Suppressor macrophage (primary cell): ENCODE results near the gene SNRNP70.
"Not testable (repeated sequence)": the region's sequence is repeated elsewhere in the genome, so short reads cannot be mapped to it uniquely, and the experiment has no call there.

Experiments
- DNase-seq, 4 experiments: peaks; one replicate each; pipeline ENCODE4 v3.0.0-alpha.2; 2020 to 2022

Gene SNRNP70

DNA sequence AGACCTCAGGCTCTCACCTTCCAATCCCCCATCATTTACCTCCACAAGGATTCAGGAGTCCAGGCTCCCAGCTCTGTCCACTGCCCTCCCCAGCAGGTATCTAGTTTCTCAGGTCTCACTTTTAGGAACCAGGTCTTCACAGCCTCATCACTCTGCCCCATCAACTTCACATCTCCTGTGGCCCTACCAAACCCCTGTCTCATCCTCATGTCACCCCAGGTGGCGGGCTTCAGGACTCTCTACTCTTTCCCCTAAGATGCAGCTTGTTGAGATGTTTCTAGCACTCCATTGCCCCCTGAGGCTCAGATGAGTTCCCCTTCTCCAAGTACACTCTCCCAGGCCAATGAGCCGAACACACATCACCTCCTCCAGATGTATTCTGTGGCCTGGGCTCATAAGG, 35.6 kb downstream of the SNRNP70 start:
- DNase-seq: no peak

DNA sequence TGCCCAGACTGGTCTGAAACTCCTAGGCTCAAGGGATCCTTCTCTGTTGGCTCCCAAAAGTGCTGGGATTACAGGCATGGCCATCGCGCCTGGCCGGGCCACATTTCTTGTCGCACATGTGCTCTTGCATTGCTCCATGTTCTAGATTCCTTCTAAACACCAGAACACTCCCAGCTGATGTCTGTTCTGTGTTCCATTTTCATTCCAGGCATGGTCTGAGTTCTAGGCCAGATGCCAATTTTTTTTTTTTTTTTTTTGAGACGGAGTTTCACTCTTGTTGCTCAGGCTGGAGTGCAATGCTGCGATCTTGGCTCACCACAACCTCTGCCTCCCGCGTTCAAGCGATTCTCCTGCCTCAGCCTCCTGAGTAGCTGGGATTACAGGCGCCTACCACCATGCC, 36.6 kb downstream of the SNRNP70 start:
- DNase-seq: not testable (repeated sequence)

DNA sequence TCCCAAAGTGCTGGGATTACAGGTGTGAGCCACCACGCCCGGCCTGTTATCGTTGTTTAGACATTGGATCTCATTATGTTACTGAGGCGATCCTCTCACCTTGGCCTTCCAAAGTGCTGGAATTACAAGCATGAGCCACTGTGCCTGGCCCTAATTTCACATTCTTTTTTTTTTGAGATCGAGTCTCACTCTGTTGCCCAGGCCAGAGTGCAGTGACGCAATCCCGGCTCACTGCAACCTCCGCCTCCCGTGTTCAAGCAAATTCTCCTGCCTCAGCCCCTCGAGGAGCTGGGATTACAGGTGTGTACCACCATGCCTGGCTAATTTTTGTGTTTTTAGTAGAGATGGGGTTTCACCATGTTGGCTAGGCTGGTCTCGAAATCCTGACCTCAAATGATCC, 38.0 kb downstream of the SNRNP70 start:
- DNase-seq: not testable (repeated sequence)

DNA sequence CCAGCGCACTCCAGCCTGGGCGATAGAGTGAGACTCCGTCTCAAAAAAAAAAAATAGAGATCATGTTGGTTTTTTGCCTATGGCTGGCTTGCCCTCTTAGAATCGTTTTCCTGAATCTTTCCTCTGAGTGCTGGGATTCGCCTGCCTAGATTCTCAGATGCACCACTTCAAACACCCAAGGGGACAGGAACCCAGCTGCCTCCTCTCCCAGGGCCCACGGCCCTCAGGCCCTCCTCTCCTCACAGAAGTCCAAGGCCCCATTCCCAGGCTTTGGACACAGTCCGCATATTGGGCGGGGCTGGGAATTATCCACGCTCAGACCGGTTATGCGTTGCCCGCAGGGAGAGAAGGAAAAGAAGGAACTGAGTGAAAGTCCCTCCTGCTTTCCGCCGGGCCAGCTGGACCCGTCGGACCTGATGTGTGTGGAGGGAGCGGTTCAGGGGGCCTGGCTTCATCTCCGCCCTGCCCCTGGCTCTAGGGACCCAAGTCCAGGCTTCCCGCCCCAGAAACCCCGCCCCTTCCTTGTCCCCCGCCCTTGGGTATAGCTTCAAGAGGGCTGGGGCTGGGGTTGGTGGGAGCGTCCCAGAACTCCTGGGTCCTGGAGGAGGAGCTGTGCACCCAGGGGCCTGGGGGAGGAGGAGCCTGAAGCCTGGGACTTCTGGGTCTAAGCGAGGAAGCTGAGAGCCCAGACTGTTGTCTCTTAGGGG, 39.9 kb downstream of the SNRNP70 start:
- DNase-seq: no peak

DNA sequence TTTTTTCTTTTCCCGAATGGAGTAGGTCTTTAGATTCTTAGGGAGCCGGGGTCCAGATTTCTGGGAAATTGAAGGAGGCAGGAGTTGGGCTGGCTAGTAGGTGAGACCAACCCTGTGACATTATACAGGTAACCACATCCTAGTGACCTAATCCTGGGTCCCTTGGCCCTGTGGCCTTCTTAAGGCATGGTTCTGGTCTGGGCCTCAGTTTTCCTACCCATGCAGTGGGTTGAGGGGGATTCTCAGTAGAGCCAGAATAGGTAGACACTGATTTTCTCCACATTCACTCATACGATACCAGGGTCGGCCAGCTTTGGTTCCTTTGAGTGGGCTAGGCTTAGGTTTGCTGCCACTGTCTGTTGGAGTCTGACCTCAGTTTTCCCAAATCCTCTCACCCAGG, 41.3 kb downstream of the SNRNP70 start:
- DNase-seq: no peak

DNA sequence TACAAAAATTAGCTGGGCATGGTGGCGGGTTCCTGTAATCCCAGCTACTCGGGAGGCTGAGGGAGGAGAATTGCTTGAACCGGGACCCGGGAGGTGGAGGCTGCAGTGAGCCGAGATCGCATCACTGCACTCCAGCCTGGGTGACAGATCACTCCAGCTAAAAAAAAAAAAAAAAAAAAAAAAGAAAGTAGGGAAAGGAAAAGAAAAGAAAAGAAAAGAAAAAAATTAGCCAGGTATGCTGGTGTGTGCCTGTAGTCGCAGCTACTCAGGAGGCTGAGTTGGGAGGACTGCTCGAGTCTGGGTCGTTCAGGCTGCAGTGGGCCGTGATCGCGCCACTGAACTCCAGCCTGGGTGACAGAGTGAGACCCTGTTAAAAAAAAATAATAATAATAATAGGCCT, 42.0 kb downstream of the SNRNP70 start:
- not testable (repeated sequence) for DNase-seq

DNA sequence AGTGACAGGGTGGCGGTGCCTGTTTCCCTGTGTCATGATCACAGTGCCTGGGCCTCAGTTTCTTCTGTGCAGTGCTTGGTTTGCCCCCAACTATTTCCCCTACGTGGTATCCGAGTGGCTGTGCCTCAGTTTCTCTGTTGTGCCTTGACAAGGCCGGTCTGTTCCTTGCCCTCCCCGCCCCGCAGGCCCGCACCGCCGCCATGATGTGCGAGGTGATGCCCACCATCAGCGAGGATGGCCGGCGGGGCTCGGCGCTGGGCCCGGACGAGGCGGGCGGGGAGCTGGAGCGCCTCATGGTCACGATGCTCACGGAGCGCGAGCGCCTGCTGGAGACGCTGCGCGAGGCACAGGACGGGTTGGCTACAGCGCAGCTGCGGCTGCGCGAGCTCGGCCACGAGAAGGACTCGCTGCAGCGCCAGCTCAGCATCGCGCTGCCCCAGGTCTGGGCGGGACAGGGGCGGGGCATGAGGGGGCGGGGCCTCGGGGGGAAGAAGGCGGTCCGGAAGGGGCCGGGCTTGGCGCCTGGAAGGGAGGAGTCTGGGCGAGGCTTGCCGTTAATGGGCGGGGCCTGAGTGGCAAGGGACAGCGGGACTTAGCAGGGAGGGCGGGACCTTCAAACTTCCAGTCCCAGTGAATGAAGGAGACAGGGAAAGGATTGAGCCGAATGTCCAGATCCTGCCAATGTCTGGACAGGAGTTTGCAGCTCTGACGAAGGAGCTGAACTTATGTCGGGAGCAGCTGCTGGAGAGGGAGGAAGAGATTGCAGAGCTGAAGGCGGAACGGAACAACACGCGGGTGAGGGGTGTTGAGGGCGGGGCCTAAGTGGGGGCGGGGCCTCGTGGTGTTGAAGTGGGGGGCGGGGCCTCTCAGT, 42.7 kb downstream of the SNRNP70 start:
- DNase-seq: peak; percentile 97 to 98 (median 97)

DNA sequence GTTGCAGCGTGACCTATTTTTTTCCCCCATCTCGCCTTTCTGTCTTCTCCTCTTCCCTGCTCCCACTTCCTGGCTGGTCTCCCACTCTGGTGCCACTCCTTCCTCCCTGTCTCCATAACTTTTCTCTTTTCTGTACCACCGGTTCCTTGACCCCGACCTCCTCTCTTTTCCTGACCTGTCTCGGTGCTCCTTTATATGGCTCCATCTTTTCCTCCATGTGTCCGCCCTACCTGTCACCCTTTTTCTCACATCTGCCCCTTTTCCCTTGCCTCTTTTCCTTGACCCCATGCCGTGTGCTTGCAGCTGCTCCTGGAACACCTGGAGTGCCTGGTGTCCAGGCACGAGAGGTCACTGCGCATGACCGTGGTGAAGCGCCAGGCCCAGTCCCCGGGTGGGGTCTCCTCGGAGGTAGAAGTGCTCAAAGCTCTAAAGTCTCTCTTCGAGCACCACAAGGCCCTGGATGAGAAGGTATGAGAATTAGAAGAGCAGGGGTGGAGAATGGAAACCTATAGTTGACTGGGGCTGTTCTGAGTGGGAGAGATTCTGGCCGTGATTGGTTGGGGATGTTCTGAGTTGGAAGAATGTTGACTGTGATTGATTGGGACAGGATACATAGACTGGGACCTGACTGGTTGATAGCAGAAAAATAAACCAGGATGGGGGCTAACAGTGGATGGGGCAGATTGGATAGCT, 43.4 kb downstream of the SNRNP70 start:
- DNase-seq: no peak

DNA sequence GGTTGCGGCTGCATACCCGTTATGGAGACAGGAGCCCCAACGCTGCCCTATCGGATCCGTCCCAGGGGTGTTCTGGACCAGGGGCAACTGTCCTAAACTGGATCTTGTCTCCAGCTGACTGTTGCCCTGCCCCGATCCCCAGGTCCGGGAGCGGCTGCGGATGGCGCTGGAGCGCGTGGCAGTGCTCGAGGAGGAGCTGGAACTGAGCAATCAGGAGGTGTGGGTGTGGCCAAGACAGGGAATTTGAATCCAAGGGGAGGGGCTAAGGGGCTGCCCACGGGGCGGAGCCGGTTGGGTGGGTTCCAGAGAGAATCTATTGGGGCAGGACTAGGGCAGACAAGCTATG, 44.0 kb downstream of the SNRNP70 start:
- DNase-seq: no peak

DNA sequence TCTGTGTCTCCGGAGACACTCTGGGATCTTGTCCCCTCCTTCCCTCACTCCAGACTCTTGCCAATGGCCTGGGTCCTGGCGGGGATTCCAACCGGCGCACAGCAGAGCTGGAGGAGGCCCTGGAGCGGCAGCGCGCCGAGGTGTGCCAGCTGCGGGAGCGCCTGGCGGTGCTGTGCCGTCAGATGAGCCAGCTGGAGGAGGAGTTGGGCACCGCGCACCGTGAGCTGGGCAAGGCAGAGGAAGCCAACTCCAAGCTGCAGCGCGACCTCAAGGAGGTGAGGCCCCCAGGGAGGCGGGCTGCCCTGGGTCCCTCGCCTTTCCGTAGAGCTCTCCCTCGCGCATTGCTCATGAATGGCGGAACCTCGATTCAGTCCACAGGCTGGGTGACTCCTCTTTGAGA, 45.1 kb downstream of the SNRNP70 start:
- no peak for DNase-seq

DNA sequence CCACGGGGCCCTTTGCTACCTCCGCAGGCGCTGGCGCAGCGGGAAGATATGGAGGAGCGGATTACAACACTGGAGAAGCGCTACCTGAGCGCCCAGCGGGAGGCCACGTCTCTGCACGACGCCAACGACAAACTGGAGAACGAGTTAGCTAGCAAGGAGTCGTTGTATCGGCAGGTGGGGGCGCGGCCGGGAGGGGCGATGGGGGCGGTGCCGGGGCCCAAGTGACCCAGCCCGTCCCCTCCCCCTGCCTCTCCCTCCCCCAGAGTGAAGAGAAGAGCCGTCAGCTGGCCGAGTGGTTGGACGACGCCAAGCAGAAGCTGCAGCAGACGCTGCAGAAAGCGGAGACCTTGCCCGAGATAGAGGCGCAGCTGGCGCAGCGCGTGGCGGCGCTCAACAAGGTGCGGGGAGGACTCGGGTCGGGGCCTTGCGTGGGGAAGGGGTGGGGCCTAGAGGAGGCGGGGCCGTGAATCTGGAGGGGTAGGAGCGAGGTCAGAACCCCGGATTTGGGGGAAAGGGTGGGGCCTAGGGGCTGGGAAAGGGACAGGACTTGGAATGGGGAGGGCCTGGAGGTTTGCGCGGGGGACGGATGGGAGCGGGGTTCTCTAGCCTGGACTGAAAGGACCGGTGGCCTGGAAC, 47.8 kb downstream of the SNRNP70 start:
- DNase-seq: no peak

DNA sequence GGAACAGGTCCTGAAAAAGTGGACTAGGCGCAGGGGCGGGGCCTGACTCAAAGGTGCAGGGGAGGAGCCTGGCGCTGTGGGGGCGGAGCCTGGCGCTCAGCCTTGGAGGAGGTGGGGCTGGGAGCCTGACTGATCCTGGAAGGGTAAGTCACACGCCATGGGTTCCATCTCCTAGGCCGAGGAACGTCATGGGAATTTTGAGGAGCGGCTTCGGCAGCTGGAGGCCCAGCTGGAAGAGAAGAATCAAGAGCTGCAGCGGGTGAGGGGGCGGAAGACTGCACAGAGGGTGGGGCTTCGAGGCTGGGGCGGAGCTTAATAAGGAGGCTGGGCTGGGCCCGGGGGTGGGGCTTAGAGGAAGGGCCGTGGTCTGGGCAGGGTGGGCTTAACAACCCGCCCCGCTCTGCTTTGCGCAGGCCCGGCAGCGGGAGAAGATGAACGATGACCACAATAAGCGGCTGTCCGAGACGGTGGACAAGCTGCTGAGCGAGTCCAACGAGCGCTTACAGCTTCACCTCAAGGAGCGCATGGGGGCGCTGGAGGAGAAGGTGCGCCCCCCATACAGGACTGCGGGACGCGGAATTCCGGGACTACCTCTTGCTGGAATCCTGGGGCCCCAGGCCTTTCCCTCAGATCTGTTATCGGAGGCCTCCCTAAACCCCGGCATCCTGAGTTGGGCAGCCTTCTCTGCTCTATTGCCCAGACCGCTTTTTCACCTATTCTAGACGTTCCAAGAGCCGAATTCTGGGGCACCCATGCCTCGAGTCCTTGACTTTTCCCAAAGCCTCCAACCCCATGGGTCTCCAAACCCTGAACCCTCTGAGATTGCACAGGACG, 48.6 kb downstream of the SNRNP70 start:
- peak in 3 of 4 experiments; percentile 21 to 58 (median 33) for DNase-seq

DNA sequence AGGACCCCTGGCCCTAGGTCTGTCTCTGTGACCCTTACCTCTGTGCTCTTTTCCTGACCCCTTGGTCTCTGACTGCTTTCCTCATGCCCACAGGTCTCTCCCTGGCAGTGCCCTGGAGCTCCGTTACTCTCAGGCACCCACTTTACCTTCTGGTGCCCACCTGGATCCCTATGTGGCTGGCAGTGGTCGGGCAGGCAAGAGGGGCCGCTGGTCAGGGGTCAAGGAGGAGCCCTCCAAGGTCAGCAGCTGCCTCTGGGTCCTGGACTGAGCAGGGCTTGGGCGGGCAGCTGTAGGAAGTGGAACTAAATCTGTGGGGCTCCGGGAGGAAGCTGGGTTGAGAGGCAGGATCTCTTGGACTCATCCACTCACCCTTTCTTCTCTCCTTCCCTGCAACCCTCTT, 50.4 kb downstream of the SNRNP70 start:
- DNase-seq: no peak

DNA sequence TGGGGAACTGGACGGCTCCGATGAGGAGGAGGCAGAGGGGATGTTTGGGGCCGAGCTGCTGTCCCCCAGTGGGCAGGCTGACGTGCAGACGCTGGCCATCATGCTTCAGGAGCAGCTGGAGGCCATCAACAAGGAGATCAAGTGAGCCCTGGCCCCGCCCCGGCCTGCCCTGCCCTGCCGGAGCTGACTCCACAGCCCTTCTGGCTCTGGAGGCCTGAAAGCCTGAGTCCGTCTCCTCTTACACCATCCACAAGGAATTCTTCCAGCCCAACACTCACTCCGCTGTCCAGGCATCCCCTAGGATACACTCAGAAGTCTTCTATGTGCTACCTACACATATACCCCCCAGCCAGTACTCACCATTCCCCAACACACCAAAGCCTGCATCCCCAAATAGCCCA, 51.5 kb downstream of the SNRNP70 start:
- DNase-seq: no peak

DNA sequence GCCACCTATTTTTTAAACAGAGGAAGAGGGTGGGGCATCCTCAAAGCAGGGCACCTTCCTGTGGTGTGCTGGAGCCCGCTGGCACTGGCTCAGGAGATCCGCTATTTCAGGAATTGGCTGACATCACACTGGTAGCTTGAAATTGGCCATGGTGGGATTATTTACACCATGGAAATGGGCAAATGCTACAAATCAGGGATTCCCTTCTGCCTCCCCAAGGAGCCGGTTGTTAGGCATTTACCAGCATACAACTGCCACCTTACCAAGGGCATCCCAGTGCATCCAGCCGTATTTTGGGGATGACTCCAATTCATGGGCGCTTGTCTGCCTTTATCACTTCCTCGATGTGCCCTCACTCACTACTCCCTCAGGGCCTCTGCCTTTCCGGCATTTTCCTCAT, 55.7 kb downstream of the SNRNP70 start:
- no peak for DNase-seq

DNA sequence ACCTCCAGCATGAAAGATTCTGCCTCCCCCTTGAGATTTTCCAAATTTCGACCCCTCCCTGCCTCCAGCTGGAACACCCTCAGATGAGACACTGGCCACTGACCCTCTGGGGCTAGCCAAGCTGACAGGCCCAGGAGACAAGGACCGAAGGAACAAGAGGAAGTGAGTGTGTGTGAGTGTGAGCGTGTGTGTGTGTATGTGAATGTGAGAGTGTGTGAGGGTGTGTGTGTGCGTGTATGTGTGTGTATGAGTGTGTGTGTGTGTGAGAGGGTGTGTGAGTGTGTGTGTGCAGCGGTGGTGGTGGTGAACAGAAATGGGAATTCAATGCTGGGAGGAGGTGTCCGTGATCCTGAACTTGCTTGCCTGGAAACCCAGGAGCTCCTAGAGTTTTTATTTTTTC, 56.1 kb downstream of the SNRNP70 start:
- DNase-seq: no peak

DNA sequence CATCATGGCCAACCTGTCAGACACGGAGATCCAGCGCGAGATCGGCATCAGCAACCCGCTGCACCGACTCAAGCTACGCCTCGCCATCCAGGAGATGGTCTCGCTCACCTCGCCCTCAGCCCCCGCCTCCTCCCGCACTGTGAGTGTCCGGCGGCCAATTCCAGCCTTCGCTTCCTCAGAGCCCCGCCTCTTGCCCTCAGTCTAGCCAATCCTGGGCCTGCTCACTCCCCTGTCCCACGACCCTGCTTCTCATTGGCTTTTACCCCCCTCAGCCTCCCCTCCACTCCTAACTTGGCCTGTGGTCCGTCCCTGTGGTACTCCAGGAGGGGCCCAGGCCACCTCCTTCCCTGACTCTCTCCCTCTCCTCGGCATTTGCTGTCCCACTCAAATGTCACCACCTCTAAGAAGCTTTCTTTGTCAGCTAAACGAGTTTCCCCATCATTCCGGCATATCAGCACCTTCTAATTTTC, 57.6 kb downstream of the SNRNP70 start:
- DNase-seq: peak; percentile 65 to 82 (median 72)

DNA sequence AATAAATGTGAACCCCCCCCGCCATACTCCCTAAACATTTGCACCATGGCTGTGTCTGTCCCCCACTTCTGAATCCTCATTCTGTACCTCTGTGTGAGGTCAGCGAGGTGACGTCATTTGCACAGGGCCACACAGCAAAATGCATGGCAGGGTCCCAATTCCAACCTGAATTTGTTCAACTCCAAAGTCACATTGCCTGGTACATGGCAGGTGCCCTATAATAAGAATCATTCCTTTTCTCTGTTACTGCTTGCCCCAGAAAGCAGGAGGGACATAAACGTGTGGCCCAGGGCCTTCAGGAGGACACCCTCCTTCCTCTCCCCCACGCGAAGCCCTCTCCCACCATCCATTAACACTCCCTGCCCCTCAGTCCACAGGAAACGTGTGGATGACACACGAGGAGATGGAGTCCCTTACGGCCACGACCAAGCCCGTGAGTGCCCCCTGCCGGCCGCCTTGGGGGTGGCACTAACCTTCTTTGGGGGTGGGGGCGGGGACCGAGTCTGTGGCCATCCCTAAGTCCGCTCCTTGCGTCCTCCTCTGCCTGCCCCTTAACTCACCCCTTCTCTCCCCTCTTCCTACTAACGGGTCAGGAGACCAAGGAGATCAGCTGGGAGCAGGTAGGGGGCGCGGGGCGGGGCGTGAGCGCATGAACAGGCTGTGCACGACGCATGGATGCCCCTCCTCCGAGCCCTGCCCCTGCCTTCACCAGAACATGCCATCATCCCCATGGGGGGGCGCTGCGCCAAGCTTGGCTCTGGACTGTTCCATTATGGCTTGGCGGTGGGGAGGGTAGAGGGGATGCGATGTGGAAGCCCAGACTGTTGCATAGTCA, 60.5 kb downstream of the SNRNP70 start:
- peak; percentile 67 to 86 (median 82) for DNase-seq

DNA sequence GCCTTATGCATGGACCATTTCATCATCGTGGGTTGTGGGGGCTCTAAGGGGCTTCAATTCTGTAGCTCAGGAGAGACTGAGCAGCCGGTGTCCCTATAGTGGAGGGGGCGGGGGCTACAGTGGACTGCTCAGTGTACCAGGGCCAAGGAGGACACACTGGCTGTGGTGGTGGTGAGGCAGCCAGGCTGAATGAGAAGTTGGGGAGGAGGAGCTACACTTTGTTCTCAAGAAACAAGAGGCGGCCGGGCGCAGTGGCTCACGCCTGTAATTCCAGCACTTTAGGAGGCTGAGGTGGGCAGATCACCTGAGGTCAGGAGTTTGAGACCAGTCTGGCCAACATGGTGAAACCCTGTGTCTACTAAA, 61.1 kb downstream of the SNRNP70 start:
- not testable (repeated sequence) for DNase-seq

DNA sequence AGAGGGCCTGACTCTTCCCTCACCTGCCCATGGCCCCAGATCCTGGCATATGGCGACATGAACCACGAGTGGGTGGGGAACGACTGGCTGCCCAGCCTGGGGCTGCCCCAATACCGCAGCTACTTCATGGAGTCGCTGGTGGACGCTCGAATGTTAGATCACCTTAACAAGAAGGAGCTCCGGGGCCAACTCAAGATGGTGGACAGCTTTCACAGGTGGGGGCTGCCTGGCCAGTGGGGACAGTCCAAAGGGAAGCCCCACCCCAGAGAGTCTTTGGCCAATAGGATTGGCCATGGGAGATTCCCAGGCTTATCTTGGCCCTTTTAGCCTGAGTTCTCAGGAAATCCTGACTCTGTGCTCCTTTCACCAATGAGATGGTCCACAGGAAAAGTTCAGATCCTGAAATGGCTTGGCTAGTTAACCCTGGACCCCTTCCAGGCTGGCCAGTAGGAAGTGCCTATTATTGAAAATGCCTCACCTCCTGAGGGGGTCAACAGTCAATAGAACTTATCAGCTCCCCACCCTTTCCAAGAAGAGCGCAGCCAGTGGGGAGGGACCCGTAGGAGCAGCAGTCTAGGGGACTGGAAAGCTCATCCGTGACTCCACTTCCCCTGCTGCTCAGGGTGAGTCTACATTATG, 62.9 kb downstream of the SNRNP70 start:
- no peak for DNase-seq
